Erythroblast (primary cell): ENCODE measurements around the gene ACP6.

Experiments
- GATA1 ChIP-seq: IDR thresholded peaks from 2 replicates; pipeline ENCODE4 v1.6.1; 2011; ENCODE audit warnings: low read depth, mild to moderate bottlenecking, control low read depth, low read length, moderate library complexity
- POLR2A ChIP-seq: IDR thresholded peaks from 2 replicates; pipeline ENCODE4 v1.6.1; 2011; ENCODE audit warnings: mild to moderate bottlenecking, low read length

DNA sequence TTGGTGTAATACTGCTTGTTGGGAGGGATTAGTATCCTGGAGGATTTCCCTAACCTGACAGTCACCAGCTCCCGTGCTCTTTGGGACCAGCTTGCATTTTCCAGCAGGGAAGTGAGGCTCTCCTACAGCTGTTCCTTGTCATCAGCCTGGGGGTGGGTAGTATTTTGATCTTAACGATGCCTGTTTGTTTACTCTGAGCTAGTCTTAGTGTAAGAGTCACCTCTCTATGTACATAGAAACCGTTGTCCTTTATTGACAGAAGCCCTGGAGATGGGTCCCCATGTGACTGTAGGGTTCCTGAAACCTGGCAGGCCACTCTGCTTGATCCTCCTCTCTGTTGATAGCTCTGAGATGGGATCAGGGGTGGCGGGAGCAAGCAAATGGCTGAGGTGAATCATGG lies 58.0 kb downstream of the ACP6 start:
- TF ChIP-seq POLR2A (no peak), GATA1 (no peak)
